Activated T-cell treated with anti-CD3 and anti-CD28 coated beads, Interleukin-2, amount 50 U/mL, for 4 hours (primary cell): ENCODE measurements around the gene SUN5. TPM values are rescaled to one million over a fixed set of nuclear protein-coding genes. Genes with fewer than 3 reads are reported as not detected.
A peak's percentile ranks its signal among the peaks of the same experiment; 100 is the strongest.
"Not testable (repeated sequence)": the region's sequence is repeated elsewhere in the genome, so short reads cannot be mapped to it uniquely, and the experiment has no call there.

ENCODE experiments used
- ATAC-seq, 2 donors: fragments of 200-7000 bp; cut with Tn5 transposase; one replicate each; pipeline ENCODE4 v1.10.0; 2021
- DNase-seq: peaks from one replicate; pipeline ENCODE4 v3.0.0-alpha.2; 2020
- H3K27me3 Mint-ChIP-seq: one replicate; pipeline ENCODE4 v1.8.0; 2021; ENCODE audit warnings: low read depth, mixed read lengths
- H3K36me3 Mint-ChIP-seq: one replicate; pipeline ENCODE4 v1.8.0; 2022; ENCODE audit warnings: mixed read lengths; ENCODE audit not compliant: insufficient read depth
- H3K4me1 Mint-ChIP-seq: one replicate; pipeline ENCODE4 v1.8.0; 2021; ENCODE audit warnings: low read depth, mixed read lengths
- H3K4me3 Mint-ChIP-seq: one replicate; pipeline ENCODE4 v1.8.0; 2021; ENCODE audit warnings: mild to moderate bottlenecking, moderate library complexity, mixed read lengths
- H3K9me3 Mint-ChIP-seq: one replicate; pipeline ENCODE4 v1.8.0; 2021; ENCODE audit warnings: mixed read lengths
- total RNA-seq, 3 donors: library from RNA; stranded (reverse); gene quantifications; one replicate each; pipeline ENCODE4 v1.2.1, GENCODE V29; 2021

The SUN5 gene
- total RNA-seq, 3 donors from 2014 or later = not detected

DNA sequence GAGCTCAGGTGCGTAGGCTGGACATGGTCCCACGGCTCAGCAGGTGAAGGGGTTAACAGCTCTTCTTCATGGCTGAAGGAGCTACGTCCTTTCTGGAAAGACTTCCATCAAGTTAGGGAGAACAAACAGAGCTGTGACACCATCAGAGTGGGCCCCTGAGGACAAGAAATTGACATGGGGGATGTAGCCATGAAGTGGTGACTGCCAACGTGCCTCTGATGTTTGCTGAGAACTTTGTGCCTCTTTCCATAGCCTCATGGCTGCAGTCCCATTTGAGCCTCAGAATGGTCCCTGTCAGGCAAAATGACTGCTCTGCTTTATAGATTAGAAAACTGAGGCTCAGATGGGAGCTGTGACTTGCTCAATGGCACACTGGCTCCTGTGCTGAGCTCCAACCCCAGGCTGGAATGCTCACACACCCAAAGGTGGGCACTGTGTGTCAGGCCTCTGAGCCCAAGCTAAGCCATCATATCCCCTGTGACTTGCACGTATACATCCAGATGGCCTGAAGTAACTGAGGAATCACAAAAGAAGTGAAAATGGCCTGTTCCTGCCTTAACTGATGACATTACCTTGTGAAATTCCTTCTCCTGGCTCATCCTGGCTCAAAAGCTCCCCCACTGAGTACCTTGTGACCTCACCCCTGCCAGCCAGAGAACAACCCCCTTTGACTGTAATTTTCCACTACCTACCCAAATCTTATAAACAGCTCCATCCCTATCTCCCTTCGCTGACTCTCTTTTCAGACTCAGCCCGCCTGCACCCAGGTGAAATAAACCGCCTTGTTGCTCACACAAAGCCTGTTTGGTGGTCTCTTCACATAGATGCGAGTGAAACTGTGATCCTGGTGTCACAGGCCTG is 29.8 kb downstream of the SUN5 start:
- not testable (repeated sequence) for H3K27me3 Mint-ChIP-seq, ATAC-seq, H3K36me3 Mint-ChIP-seq, H3K4me3 Mint-ChIP-seq, DNase-seq, H3K9me3 Mint-ChIP-seq
- H3K4me1 Mint-ChIP-seq = peaks cover 21% of the 10 kb centered on the region

DNA sequence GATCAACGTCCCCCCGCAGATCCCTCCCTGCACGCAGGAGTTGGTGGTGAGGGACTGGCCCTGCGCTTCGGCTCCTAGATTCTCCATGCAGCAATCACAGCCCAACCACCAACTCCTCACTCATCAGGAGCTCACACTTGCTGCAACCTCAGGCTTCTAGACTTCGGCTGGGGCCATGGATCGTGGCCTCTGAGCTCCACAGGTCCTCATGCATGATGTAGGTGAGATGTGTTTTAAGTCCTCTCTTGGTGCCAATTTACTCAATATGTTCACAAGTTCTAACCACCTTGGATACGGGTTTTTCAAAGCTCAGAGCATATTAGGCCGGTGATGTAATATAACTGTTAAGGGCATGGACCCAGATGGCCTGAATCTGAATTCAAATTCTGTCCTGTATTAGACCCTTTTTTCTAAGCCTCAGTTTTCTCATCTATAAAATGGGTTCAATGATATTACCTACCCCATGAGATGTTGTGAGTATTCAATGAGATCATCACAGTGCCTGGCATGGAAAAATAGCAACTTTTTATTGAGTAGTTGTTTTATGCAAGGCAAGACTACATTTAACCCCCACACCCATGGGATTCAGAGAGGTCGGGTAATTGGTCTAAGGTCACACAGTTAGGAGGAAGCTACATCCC is 31.0 kb downstream of the SUN5 start:
- peak overlapping the region; percentile 52 for H3K4me3 Mint-ChIP-seq
- H3K4me1 Mint-ChIP-seq = peaks cover 30% of the 10 kb centered on the region
- peaks cover 8% of the 10 kb centered on the region for H3K9me3 Mint-ChIP-seq
- H3K36me3 Mint-ChIP-seq = peaks cover 8% of the 10 kb centered on the region
- no peaks in the 10 kb centered on the region for H3K27me3 Mint-ChIP-seq
- no peak for ATAC-seq
- DNase-seq = no peak

DNA sequence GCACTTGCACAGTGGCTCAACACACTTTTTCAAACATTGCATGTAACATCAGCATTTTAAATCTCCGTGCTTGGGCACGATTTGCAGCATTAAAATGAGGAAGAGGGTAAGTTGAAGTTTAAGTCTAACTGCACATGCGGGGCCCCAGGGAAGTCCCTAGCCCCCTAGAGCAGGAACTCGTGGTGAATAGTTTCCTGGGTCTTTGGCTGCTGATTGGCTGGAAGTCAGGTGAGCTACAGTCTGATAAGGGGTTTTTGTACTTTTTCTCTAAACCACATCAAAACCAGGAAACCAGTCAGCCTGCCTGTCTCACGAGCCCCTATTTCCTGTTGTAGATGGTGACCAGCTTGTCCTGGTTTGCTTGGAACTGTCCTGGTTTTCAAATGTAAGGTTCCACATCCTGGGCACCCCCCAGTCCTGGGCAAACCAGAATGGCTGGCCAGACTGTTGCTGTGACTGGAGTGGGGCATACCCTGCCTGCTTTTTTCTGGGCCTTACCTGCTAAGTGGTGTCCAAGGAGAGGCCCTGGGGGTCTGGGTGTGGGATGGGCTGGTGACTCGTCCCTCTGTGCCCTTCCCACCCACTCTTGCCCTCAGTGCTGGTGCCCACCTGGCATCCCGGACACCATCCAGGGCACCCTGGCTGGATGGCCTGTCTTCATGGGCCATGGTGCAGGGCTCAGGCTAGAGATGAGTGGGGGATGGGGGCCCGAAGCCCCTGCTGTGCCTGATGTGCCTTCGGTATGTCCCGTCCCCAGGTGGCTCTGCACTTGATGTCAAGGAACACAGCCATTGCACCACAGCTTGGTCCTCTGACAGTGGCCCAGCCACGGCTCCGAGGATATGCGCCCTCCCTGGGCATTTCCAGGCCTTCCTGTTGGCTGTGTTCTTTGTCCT is 31.8 kb downstream of the SUN5 start:
- H3K27me3 Mint-ChIP-seq = no peaks in the 10 kb centered on the region
- peak overlapping the region; percentile 52 for H3K4me3 Mint-ChIP-seq
- H3K9me3 Mint-ChIP-seq = peaks cover 8% of the 10 kb centered on the region
- DNase-seq = peak; percentile 71
- peaks cover 38% of the 10 kb centered on the region for H3K4me1 Mint-ChIP-seq
- ATAC-seq = peak; percentile 83 to 85
- H3K36me3 Mint-ChIP-seq = peaks cover 8% of the 10 kb centered on the region

DNA sequence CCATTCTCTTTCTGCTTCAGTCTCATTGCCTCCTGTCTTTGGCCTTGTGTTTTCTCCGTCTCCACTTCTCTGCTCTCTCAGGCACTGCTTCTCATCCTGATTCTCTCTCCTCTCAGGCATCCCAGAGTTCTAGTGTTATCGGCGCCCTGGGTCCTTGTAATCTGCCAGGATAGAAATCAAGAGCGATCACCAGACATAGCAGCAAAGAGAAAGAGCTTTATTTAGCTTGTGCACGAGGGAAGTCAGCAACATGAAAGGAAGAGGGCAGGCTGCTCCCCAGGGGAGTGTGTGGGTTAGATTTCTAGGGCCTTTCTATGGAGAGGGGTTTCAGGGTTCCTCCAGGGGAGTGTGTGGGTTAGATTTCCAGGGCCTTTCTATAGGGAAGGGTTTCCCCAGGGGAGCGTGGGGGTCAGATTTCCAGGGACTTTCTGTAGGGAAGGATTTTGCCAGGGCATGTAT is 32.5 kb downstream of the SUN5 start:
- peak; percentile 15 to 16 for ATAC-seq
- DNase-seq = no peak
- H3K4me1 Mint-ChIP-seq = peaks cover 43% of the 10 kb centered on the region
- peaks cover 6% of the 10 kb centered on the region for H3K9me3 Mint-ChIP-seq
- no peak overlapping the region for H3K4me3 Mint-ChIP-seq
- H3K36me3 Mint-ChIP-seq = peaks cover 8% of the 10 kb centered on the region
- H3K27me3 Mint-ChIP-seq = no peaks in the 10 kb centered on the region

DNA sequence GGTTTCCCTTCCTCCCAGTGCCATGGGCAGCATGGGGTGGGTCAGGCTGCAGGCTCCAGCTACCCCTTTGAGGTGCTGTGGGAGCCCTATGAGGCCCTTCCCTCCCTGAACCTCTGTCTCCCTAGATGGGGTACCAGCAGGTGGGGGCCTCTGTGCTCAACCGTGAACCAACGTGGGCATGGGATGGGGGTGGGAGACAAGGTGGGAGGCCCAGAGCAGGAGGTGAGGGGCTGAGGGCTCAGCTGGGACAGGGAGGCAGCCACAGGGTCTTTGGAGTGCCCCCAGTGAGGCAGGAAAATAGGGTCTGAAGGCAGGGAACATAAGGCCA is 33.3 kb downstream of the SUN5 start:
- Mint-ChIP-seq H3K9me3 (no peaks in the 10 kb centered on the region), H3K4me1 (peaks cover 45% of the 10 kb centered on the region), H3K4me3 (no peak overlapping the region), H3K27me3 (no peaks in the 10 kb centered on the region), H3K36me3 (peaks cover 4% of the 10 kb centered on the region)
- ATAC-seq = no peak
- no peak for DNase-seq

DNA sequence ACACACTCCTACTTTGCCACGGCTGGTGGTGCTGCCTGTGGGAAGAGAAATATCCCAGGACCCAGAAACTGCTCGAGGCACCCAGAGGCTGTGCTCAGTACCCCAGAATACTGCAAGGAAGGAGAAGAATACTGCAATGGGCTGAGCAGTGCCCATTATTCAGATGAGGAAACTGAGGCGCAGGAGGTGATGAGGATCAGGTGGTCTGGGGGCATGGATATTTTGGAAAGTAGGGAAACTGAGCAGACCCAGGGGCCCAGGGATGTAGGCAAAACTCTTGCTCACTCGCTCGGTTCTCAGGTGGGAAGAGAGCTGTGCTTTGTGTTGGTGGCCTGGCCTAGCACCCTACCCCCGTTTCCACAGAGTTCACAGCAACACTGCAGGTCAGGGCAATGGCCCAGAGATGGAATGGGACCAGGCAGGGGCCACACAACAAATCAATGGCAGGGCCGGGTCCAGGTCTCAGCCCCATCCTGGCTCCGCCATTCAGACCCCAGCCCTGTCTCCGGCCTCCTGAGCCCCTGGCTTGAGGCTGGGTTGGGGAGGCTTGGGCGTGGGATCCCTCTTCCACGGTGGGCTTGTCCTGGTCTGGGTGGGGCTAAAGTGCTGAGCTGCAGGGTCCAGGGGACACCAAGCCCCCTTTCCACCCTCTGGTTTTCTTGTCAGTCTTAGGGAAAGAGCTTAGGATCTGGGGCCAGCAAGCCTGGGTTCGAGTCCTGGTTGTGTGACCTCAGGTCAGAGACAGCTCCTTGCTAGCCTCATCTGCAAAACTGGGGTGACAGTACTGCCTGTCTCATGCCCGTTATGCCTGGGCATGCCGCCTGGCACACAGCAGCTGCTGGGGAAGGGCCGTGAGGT is 33.9 kb downstream of the SUN5 start:
- Mint-ChIP-seq H3K9me3 (no peaks in the 10 kb centered on the region), H3K4me1 (peaks cover 50% of the 10 kb centered on the region), H3K4me3 (no peak overlapping the region), H3K36me3 (peaks cover 4% of the 10 kb centered on the region), H3K27me3 (no peaks in the 10 kb centered on the region)
- DNase-seq = no peak
- ATAC-seq = no peak

DNA sequence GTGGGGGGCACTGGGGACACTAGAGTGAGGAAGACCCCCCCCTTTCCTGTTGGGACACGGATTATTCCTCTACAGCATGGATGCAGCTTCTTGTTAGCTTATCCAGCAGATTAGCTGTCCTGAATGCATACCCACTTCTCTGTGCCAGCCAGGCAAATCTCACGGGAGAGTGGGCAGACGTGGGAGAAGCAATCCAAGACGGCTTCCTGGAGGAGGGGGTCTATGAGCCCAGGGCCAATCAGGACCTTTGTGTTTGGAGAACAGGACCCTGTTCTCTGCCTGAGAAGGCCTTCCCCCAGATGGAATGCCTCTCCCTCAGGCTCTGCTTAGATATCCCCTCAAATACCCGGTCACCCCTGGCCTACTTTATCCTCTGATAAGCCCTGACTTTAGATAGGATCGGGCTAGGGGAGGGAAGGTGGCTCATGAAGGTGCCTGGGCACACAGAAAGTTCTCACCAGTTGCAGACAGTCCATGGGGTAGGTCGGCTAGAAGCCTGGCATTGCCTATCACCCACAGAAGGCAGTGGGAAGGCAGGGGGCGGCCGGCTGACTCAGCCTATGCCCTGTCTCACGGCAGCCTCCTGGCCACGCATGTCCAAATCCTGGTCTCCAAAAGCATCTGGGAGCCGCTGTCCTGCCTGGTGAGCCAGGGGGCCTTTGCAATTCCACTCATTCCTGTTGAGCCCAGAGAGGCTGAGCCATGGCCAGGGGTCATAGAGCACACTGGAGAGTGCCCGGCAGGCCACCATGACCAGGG is 34.7 kb downstream of the SUN5 start:
- H3K4me1 Mint-ChIP-seq = peaks cover 54% of the 10 kb centered on the region
- no peaks in the 10 kb centered on the region for H3K9me3 Mint-ChIP-seq
- DNase-seq = no peak
- H3K27me3 Mint-ChIP-seq = no peaks in the 10 kb centered on the region
- H3K36me3 Mint-ChIP-seq = no peaks in the 10 kb centered on the region
- ATAC-seq = no peak
- no peak overlapping the region for H3K4me3 Mint-ChIP-seq

DNA sequence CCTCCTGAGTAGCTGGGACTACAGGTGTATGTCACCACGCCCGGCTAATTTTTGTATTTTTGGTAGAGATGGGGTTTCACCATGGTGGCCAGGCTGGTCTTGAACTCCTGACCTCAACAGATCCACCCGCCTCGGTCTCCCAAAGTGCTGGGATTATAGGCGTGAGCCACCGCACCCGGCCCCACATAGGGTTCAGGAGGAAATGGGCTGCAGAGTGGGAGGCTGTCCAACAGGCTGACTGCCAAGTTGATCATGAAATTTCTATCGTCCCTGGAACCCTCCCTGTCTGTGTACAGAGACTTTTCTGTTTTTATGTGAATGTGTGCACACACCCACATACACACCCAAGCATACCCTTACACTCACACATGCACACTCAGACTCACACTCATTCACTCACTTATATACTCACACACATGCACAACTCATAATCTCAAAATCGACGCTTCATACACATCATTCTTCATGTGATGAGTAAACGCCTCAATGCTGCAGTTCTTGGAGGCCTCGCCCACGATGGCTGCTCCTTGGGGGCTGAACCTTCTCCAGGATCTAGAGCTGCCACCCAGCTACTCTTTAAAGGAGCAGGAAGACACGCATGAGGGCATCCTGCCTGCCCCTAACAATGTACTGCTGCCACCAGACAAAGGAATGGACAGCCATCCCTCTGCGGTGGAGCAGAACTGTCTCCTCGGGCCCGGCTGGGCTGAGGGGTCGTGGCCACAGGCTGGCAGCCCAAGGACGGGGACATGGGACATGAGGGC is 35.6 kb downstream of the SUN5 start:
- H3K36me3 Mint-ChIP-seq = no peaks in the 10 kb centered on the region
- H3K27me3 Mint-ChIP-seq = no peaks in the 10 kb centered on the region
- peak overlapping the region; percentile 19 for H3K4me3 Mint-ChIP-seq
- no peaks in the 10 kb centered on the region for H3K9me3 Mint-ChIP-seq
- H3K4me1 Mint-ChIP-seq = peaks cover 57% of the 10 kb centered on the region
- DNase-seq (no peak), ATAC-seq (peak; percentile 30 to 31)

DNA sequence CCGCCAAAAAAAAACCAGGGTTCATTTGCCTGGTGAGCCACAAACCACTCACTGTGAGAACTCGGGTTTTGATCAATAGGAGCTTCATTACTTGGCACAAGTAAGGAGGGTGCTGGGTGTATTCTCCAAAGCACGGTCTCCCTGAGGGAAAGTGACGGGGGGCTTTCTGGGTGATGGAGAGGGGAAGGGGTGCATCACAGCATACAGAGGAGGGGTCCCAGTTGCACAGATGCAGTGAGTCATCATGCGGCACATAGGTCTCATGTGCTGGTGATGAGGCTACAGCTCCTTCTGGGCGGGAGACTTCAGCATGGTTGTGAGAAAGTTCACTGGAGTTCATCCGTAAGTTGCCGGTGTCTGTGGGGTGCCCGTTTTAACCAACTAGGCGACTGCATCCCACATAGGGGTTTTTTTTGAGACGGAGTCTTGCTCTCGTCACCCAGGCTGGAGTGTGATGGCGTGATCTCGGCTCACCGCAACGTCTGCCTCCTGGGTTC is 36.2 kb downstream of the SUN5 start:
- DNase-seq (peak; percentile 49), ATAC-seq (peak; percentile 32 to 36)
- no peaks in the 10 kb centered on the region for H3K9me3 Mint-ChIP-seq
- H3K36me3 Mint-ChIP-seq = no peaks in the 10 kb centered on the region
- peaks cover 63% of the 10 kb centered on the region for H3K4me1 Mint-ChIP-seq
- no peaks in the 10 kb centered on the region for H3K27me3 Mint-ChIP-seq
- H3K4me3 Mint-ChIP-seq = peak overlapping the region; percentile 39

DNA sequence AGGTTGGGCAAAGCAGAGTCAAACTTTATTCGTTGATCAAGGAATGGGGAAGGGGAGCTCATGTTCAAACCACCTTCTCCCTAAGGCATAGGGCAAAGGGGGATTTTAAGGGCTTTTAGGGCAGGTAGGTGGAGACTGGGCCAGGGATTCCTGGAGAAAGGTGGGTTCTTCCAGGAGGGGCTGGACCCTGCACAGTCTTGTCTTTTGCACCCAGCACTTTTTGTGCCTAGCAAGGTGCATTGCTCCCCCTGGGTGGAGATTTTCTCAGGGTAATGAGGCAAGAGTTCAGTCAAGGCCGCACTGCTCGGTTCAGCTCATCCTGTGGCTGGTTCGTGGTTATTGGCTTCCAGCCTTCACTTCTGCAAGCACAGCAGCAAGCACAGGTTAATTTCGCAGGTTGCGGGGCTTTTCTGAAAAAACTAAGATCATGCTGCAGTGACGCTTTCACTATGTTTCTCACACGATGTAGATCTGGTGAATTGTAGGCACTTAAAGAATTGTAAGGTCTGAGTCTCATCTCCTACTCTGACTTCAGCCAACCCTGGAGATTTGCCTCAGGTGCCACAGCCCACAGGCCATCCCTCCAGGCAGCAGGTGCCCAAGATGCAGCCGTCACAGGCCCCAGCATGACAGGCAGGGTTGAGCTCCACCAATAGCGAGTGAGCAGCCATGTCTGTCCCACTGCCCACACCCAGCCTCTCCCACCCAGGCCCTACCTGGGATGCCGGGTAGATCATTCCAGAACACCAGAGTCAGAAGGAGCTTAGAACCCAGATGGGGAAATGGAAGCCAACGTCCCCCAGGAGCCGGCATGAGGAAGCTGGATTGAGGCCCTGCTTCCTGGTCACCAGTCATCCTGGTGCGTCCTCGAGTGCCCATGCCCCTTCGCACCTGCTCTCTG is 37.1 kb downstream of the SUN5 start:
- no peaks in the 10 kb centered on the region for H3K36me3 Mint-ChIP-seq

DNA sequence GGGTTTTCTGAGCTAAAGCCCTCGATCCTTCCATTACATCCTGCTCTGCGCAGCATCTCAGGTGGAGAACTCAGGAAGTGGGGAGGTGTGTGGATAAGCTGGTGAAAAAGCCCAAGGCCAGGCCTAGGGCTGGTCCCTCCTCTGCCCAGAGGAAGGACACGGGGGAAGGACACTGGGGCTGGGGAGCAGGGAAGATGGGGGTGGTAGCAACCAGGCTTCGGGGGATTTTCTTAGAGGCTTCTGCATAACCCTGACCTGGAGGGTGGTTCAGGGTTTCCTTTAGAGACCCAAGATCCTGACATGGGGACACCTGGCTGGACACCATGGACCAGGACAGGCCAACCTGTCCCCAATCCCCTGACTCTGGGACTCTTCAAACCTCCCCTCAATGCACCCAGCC is 37.9 kb downstream of the SUN5 start:
- Mint-ChIP-seq H3K9me3 (no peaks in the 10 kb centered on the region), H3K4me1 (peaks cover 65% of the 10 kb centered on the region), H3K36me3 (no peaks in the 10 kb centered on the region), H3K27me3 (no peaks in the 10 kb centered on the region), H3K4me3 (no peak overlapping the region)
- ATAC-seq (no peak), DNase-seq (no peak)

More for the DNA sequence above, 37.1 kb downstream of the SUN5 start:
- Mint-ChIP-seq H3K27me3 (no peaks in the 10 kb centered on the region), H3K9me3 (no peaks in the 10 kb centered on the region), H3K4me3 (peak overlapping the region; percentile 39), H3K4me1 (peaks cover 65% of the 10 kb centered on the region)
- DNase-seq (no peak), ATAC-seq (peak; percentile 16 to 35)
